HUDEP-2 (cell line): ENCODE measurements around the gene ADSS2.
A peak's percentile ranks its signal among the peaks of the same experiment; 100 is the strongest.
"Not testable (repeated sequence)": the region's sequence is repeated elsewhere in the genome, so short reads cannot be mapped to it uniquely, and the experiment has no call there.

Experiments used
- DNase-seq, 76 experiments: peaks; one replicate each; lab custom pipeline; 2025; ENCODE audit not compliant: unreplicated experiment in 76 of 76; lab: John Stamatoyannopoulos, UW

The ADSS2 gene

GRCh38 chr1:244451539-244451950 is at the start of gene ADSS2:
TSS of gene ADSS2 (minus strand) at chr1:244451909. CDS start at chr1:244451817, 92 bp downstream.
- DNase-seq = peak in 1 of 76 experiments; percentile 61

GRCh38 chr1:244500515-244500914 is 48.8 kb upstream of the ADSS2 start:
- DNase-seq = not testable (repeated sequence)

- DNase-seq = not testable (repeated sequence)
Measured at GRCh38 chr1:244499484-244499883, 47.8 kb upstream of the ADSS2 start.

GRCh38 chr1:244497805-244498204 is 46.1 kb upstream of the ADSS2 start:
- no peak for DNase-seq

GRCh38 chr1:244496186-244496585 is 44.5 kb upstream of the ADSS2 start:
- DNase-seq = no peak

- no peak for DNase-seq
Measured at GRCh38 chr1:244494653-244495052, 42.9 kb upstream of the ADSS2 start.

GRCh38 chr1:244484971-244485370 is 33.3 kb upstream of the ADSS2 start:
- DNase-seq = not testable (repeated sequence)

- DNase-seq = no peak
Measured at GRCh38 chr1:244473059-244473605, 21.4 kb upstream of the ADSS2 start.

- no peak for DNase-seq
Measured at GRCh38 chr1:244466724-244467123, 15.0 kb upstream of the ADSS2 start.

- peak in 39 of 76 experiments; percentile 4 to 62 (median 35) for DNase-seq
Measured at GRCh38 chr1:244461245-244462071, 9.7 kb upstream of the ADSS2 start, which contains the start of gene CATSPERE. TSS of gene CATSPERE (plus strand) at chr1:244461273. CDS start at chr1:244461430, 157 bp downstream.

GRCh38 chr1:244460197-244460596 is 8.5 kb upstream of the ADSS2 start:
- DNase-seq = peak in 25 of 76 experiments; percentile 5 to 59 (median 27)

- DNase-seq = no peak
Measured at GRCh38 chr1:244458781-244459180, 7.1 kb upstream of the ADSS2 start.

- peak in 2 of 76 experiments; percentile 6 to 39 for DNase-seq
Measured at GRCh38 chr1:244456586-244456985, 4.9 kb upstream of the ADSS2 start.

GRCh38 chr1:244454412-244454811 is 2.7 kb upstream of the ADSS2 start:
- no peak for DNase-seq

- DNase-seq = peak in 75 of 76 experiments; percentile 69 to 99 (median 96)
Measured at GRCh38 chr1:244451951-244452795, 464 bp upstream of the ADSS2 start.

GRCh38 chr1:244450597-244451538 is 841 bp downstream of the ADSS2 start:
- DNase-seq = peak in 51 of 76 experiments; percentile 4 to 70 (median 33)

GRCh38 chr1:244449936-244450508 is 1.7 kb downstream of the ADSS2 start:
- no peak for DNase-seq

- no peak for DNase-seq
Measured at GRCh38 chr1:244448279-244449036, 3.3 kb downstream of the ADSS2 start.

- no peak for DNase-seq
Measured at GRCh38 chr1:244447552-244447951, 4.2 kb downstream of the ADSS2 start.
